Activated naive CD8-positive, alpha-beta T cell treated with anti-CD3 and anti-CD28 coated beads, Interleukin-2, amount 10 ng/mL, durations not matched to agents 7 days and 5 days (primary cell): ENCODE data around the gene PRKCA. TPM values are rescaled to one million over a fixed set of nuclear protein-coding genes. Genes with fewer than 3 reads are reported as not detected.

Experiments used
- ATAC-seq: fragments of 150-1000 bp; cut with Tn5 transposase; one replicate; pipeline ENCODE4 v1.10.0; 2021; ENCODE audit warnings: low read depth, moderate library complexity
- POLR2A ChIA-PET: fragments of 350-600 bp; sonication (Branson Sonifier 250); formaldehyde crosslinking; loops from one replicate; lab custom pipeline; 2021; ENCODE audit warnings: antibody characterized with exemption; lab: Charles Lee
- DNase-seq: peaks from one replicate; pipeline ENCODE4 v3.0.0; 2021
- H3K27ac Mint-ChIP-seq: one replicate; pipeline ENCODE4 v1.8.0; 2022; ENCODE audit warnings: mild to moderate bottlenecking, mixed read lengths
- H3K27me3 Mint-ChIP-seq: one replicate; pipeline ENCODE4 v1.8.0; 2022; ENCODE audit warnings: mild to moderate bottlenecking, moderate library complexity, mixed read lengths
- H3K36me3 Mint-ChIP-seq: one replicate; pipeline ENCODE4 v1.8.0; 2021; ENCODE audit warnings: mild to moderate bottlenecking, mixed read lengths
- H3K4me1 Mint-ChIP-seq: one replicate; pipeline ENCODE4 v1.8.0; 2021; ENCODE audit warnings: mixed read lengths
- H3K4me3 Mint-ChIP-seq: one replicate; pipeline ENCODE4 v1.8.0; 2022; ENCODE audit warnings: mild to moderate bottlenecking, moderate library complexity, mixed read lengths
- H3K9me3 Mint-ChIP-seq: one replicate; pipeline ENCODE4 v1.8.0; 2021; ENCODE audit warnings: mixed read lengths
- total RNA-seq, 2 experiments: library from RNA; stranded (reverse); gene quantifications; one replicate each; pipeline ENCODE4 v1.2.3, GENCODE V29; 2021

PRKCA gene
- total RNA-seq, 2 experiments from 2014 or later = 66.1 to 66.5 TPM

- H3K27me3 Mint-ChIP-seq = no peaks in the 10 kb centered on the region
- no peak overlapping the region for H3K4me3 Mint-ChIP-seq
- no peak for ATAC-seq
Observed at GRCh38 chr17:66782851-66783250, 480.4 kb downstream of the PRKCA start.

DNA sequence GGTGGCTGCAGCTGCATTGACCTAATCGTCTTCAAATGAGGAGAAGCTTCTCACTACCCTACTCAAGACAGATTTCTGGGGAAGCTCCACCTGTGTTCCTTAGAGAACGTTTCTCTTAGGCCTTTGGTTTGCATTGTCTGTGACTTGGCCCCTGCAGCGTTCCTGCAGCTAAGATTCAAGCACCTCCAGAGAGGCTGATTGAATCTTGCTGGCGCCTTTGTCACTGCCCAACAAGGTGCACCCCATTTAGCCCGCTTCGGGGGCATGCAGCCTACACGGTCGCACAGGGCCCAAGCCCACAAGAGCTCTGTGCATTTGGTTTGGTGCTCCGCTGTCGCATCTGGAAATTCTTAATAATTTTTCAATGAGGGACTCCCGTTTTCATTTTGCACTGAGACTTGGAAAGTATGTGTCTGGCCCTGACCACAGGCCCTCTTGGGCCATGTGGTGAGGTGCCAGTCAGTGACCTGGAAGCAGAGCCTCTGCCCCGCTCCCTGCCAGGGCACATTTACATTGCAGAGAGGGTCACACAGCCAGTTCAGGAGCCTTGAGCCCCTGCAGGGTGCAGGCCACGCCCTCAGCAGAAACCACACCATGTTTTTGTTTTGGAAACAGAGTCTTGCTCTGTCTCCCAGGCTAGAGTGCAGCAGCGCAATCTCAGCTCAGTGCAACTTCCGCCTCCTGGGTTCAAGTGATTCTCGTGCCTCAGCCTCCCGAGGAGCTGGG is 481.4 kb downstream of the PRKCA start:
- DNase-seq (no peak), ATAC-seq (no peak)
- H3K27me3 Mint-ChIP-seq = no peaks in the 10 kb centered on the region
- no peak overlapping the region for H3K4me3 Mint-ChIP-seq
- no peak overlapping the region for H3K27ac Mint-ChIP-seq
- POLR2A ChIA-PET = no interaction called here
- H3K36me3 Mint-ChIP-seq = peaks cover 15% of the 10 kb centered on the region
- peaks cover 1% of the 10 kb centered on the region for H3K4me1 Mint-ChIP-seq
- H3K9me3 Mint-ChIP-seq = no peaks in the 10 kb centered on the region

More at GRCh38 chr17:66782851-66783250, 480.4 kb downstream of the PRKCA start:
- no peak overlapping the region for H3K27ac Mint-ChIP-seq
- H3K4me1 Mint-ChIP-seq = peaks cover 1% of the 10 kb centered on the region
- POLR2A ChIA-PET = no interaction called here
- H3K36me3 Mint-ChIP-seq = peaks cover 12% of the 10 kb centered on the region
- H3K9me3 Mint-ChIP-seq = no peaks in the 10 kb centered on the region
- no peak for DNase-seq

DNA sequence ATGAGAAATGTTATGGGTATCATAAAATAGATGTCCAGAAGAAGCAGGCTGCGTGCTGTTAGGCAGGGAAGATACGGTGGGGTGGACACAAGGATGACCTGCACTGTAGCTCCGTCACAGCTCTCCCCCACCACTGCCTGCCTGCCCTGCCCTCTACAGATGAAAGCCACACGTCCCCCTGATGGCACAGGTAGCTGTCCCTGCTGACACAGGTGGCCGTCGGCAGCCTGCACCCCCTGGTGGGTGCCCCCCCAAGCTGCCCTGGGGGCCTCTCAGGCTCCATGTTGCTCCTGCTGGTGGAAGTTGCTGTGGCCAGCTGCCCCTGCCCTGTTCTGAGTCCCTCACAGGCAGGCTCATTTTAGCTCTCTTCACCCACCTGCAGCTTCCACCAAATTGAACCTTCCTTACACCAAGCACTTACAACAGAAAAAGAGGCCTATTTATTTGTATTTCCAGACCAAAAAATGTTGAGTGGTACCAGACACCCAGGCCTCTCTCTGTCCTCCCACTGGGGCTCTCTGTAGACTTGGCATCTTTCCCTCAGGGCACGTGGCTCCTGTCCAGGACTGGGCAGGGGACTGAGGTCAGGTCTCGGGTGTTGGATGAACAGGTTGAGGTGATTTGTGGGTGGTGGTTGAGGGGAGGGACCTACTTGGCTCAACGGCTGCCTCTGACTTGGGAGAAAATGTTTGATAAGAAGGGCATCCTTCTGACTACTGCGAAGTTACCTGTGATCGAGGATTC is 482.4 kb downstream of the PRKCA start:
- Mint-ChIP-seq H3K4me1 (peaks cover 1% of the 10 kb centered on the region), H3K36me3 (peaks cover 17% of the 10 kb centered on the region), H3K9me3 (no peaks in the 10 kb centered on the region), H3K4me3 (no peak overlapping the region), H3K27ac (no peak overlapping the region), H3K27me3 (no peaks in the 10 kb centered on the region)
- POLR2A ChIA-PET = no interaction called here
- DNase-seq = no peak
- ATAC-seq = no peak

DNA sequence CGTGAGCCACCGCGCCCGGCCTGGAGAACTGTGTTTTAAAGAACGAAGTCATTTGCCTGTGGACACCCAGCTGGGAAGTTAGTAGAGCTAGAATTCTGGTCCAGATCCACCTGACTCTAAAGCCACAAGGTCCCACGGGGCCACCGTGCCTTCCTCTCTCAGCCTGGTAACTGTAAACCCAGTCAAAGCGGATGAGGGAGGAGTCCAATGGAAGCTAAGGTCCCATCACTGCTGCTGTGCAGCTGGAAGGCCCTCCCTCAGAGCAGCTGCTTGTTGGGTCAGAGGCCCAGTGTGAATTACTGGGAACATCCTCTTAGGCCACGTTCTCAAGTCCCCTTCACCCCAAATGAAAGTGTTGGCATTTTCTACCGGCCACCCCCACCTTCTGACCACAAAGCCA is 483.7 kb downstream of the PRKCA start:
- POLR2A ChIA-PET = no interaction called here
- ATAC-seq (no peak), DNase-seq (no peak)
- peaks cover under 1% of the 10 kb centered on the region for H3K4me1 Mint-ChIP-seq
- no peaks in the 10 kb centered on the region for H3K9me3 Mint-ChIP-seq
- no peak overlapping the region for H3K27ac Mint-ChIP-seq
- no peaks in the 10 kb centered on the region for H3K27me3 Mint-ChIP-seq
- no peak overlapping the region for H3K4me3 Mint-ChIP-seq
- H3K36me3 Mint-ChIP-seq = peaks cover 14% of the 10 kb centered on the region

DNA sequence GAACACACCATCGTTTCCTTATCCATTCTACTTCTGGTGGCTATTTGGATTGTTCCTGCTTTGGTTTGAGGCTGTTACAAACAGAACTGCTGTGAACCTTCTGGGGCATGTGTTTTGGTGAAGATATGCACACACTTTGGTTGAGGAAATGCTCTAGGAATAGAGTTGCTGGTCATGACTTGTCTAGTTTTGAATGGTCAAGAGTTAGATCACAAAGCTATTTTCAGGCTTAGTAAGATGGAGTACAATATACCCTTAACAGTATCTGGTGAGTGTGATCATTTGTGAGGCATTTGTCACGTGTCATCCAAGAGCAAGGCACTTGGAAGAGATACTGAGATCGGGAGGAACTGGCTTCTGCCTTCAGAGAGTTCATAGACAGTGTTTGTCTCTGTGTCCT is 485.5 kb downstream of the PRKCA start:
- DNase-seq (no peak), ATAC-seq (no peak)
- no peak overlapping the region for H3K27ac Mint-ChIP-seq
- no peak overlapping the region for H3K4me3 Mint-ChIP-seq
- no peaks in the 10 kb centered on the region for H3K9me3 Mint-ChIP-seq
- peaks cover 3% of the 10 kb centered on the region for H3K4me1 Mint-ChIP-seq
- H3K27me3 Mint-ChIP-seq = no peaks in the 10 kb centered on the region
- H3K36me3 Mint-ChIP-seq = peaks cover 18% of the 10 kb centered on the region
- POLR2A ChIA-PET = no interaction called here

DNA sequence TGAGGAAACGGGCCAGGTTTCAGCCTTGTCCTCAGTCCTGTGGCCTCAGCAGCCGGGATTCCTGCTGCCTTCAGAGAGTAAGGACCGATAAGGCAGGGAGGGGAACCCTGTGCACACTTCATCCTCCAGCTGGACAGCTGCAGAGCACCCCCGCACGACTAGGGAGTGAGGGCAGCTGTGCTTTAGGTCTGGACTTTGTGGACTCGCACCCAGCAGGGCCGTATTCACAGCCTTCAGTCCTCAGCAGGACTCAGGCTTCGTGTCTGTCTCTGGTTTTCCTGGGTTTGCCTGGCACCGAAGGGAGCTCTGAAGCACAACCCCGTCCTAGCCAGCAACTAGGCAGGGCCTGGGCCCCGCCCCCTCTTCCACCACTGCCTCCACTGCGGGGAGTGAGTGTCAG is 486.7 kb downstream of the PRKCA start:
- H3K36me3 Mint-ChIP-seq = peaks cover 22% of the 10 kb centered on the region
- POLR2A ChIA-PET = no interaction called here
- H3K27ac Mint-ChIP-seq = no peak overlapping the region

GRCh38 chr17:66789961-66790437 is 487.6 kb downstream of the PRKCA start:
- H3K4me3 Mint-ChIP-seq = no peak overlapping the region
- H3K9me3 Mint-ChIP-seq = no peaks in the 10 kb centered on the region
- POLR2A ChIA-PET = no interaction called here
- no peak for ATAC-seq
- DNase-seq = no peak
- H3K27me3 Mint-ChIP-seq = no peaks in the 10 kb centered on the region
- H3K27ac Mint-ChIP-seq = no peak overlapping the region
- peaks cover 25% of the 10 kb centered on the region for H3K36me3 Mint-ChIP-seq
- peaks cover 3% of the 10 kb centered on the region for H3K4me1 Mint-ChIP-seq

More for the DNA sequence above, 486.7 kb downstream of the PRKCA start:
- Mint-ChIP-seq H3K27me3 (no peaks in the 10 kb centered on the region), H3K4me3 (no peak overlapping the region), H3K4me1 (peaks cover 3% of the 10 kb centered on the region), H3K9me3 (no peaks in the 10 kb centered on the region)
- ATAC-seq (no peak), DNase-seq (no peak)

- Mint-ChIP-seq H3K9me3 (no peaks in the 10 kb centered on the region), H3K4me1 (peaks cover 3% of the 10 kb centered on the region), H3K36me3 (peaks cover 27% of the 10 kb centered on the region), H3K27me3 (no peaks in the 10 kb centered on the region), H3K27ac (no peak overlapping the region), H3K4me3 (no peak overlapping the region)
- DNase-seq (no peak), ATAC-seq (no peak)
- POLR2A ChIA-PET = no interaction called here
Observed at GRCh38 chr17:66790501-66791061, 488.2 kb downstream of the PRKCA start.

GRCh38 chr17:66791347-66791746 is 488.9 kb downstream of the PRKCA start:
- POLR2A ChIA-PET = no interaction called here
- no peaks in the 10 kb centered on the region for H3K27me3 Mint-ChIP-seq
- H3K9me3 Mint-ChIP-seq = no peaks in the 10 kb centered on the region
- H3K27ac Mint-ChIP-seq = no peak overlapping the region
- ATAC-seq (no peak), DNase-seq (no peak)
- no peak overlapping the region for H3K4me3 Mint-ChIP-seq
- peaks cover 34% of the 10 kb centered on the region for H3K36me3 Mint-ChIP-seq
- peaks cover 3% of the 10 kb centered on the region for H3K4me1 Mint-ChIP-seq

DNA sequence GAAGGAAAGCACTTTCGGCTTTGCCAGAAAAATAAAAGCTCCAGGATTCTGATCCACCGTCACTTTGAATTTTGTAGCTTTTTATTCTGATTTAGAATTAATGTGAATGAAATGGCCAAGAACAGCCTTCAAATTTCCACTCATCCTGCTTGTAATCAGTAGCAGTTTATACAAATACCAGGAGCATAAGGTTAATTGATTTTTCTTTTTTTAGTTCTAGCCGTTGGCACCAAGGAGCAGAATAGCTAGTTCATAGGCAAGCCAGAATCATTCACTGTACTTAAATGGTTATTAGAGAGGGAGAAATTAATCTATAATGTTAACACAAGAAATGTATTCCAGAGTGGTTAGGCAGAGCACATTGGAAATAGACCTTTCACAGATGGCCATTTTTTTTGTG is 491.4 kb downstream of the PRKCA start:
- DNase-seq (no peak), ATAC-seq (no peak)
- H3K36me3 Mint-ChIP-seq = peaks cover 43% of the 10 kb centered on the region
- peaks cover 3% of the 10 kb centered on the region for H3K4me1 Mint-ChIP-seq
- no peaks in the 10 kb centered on the region for H3K27me3 Mint-ChIP-seq
- no peak overlapping the region for H3K4me3 Mint-ChIP-seq
- H3K27ac Mint-ChIP-seq = no peak overlapping the region
- POLR2A ChIA-PET = interaction anchor here (0.7 kb wide), 1 partner anchor 79 kb away, joined by 5 read pairs; no protein-coding TSS in a partner anchor
- H3K9me3 Mint-ChIP-seq = peaks cover 4% of the 10 kb centered on the region

DNA sequence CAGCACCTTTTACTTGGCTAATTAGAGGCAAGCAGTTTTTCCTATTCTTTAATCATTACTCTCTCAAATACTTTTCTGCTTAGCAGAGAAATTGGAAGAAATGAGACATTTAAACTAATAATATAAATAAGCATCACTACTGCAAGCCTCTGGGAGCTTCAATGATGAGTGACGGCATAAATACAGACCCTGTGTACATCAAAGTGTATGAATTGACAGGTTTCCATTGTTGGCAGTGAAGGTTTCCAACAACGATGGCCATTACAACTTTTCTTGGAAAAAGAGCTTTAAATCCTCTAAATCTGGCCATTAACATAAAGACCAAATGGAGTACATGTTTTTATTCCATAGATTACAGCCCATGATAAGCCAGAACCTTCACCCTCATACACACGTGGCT is 493.1 kb downstream of the PRKCA start:
- Mint-ChIP-seq H3K4me3 (no peak overlapping the region), H3K27ac (no peak overlapping the region), H3K9me3 (peaks cover 4% of the 10 kb centered on the region), H3K27me3 (no peaks in the 10 kb centered on the region), H3K4me1 (peaks cover 4% of the 10 kb centered on the region), H3K36me3 (peaks cover 44% of the 10 kb centered on the region)
- no peak for ATAC-seq
- no peak for DNase-seq
- POLR2A ChIA-PET = no interaction called here

- Mint-ChIP-seq H3K4me1 (peaks cover 1% of the 10 kb centered on the region), H3K36me3 (peaks cover 32% of the 10 kb centered on the region), H3K9me3 (peaks cover 4% of the 10 kb centered on the region), H3K27ac (peak overlapping the region; percentile 25), H3K4me3 (no peak overlapping the region), H3K27me3 (no peaks in the 10 kb centered on the region)
- POLR2A ChIA-PET = no interaction called here
- ATAC-seq = no peak
- no peak for DNase-seq
Observed at GRCh38 chr17:66799849-66800537, 497.6 kb downstream of the PRKCA start.

DNA sequence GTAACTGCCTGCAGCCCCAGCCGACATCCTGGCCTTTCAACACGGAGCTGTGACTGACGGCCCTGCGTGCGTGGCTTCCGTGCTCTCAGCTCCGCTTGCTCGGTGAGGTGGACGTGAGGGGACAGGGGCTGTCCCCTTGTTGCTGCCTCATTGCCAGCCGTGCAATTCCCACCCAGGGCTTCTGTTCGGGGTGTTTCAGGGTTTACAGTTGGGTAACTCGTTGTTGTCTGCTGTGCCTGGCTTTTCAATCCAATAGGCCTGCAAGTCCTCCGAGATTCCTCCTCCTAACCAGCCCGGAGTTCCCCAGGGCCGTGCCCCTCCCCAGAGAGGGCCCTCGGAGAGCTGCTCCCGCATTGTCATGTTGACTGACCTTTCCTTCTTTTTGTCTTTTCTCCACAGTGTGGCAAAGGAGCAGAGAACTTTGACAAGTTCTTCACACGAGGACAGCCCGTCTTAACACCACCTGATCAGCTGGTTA is 501.1 kb downstream of the PRKCA start:
- no peaks in the 10 kb centered on the region for H3K27me3 Mint-ChIP-seq
- ATAC-seq (no peak), DNase-seq (no peak)
- no peaks in the 10 kb centered on the region for H3K9me3 Mint-ChIP-seq
- POLR2A ChIA-PET = no interaction called here
- peaks cover 13% of the 10 kb centered on the region for H3K4me1 Mint-ChIP-seq
- H3K4me3 Mint-ChIP-seq = no peak overlapping the region
- H3K36me3 Mint-ChIP-seq = peaks cover 21% of the 10 kb centered on the region
- H3K27ac Mint-ChIP-seq = no peak overlapping the region
